NT2/D1 (cell line): ENCODE data around the gene TNRC6C.
"Not testable (repeated sequence)": the region's sequence is repeated elsewhere in the genome, so short reads cannot be mapped to it uniquely, and the experiment has no call there.

Experiments used
- DNase-seq: peaks from one replicate; pipeline ENCODE4 v3.0.0-alpha.2; 2011; ENCODE audit warnings: low read depth, low spot score
- H3K27me3 ChIP-seq: 2 replicates; pipeline ENCODE4 v1.6.0; 2011; ENCODE audit warnings: mild to moderate bottlenecking; ENCODE audit not compliant: insufficient read length, insufficient read depth
- H3K36me3 ChIP-seq: 2 replicates; pipeline ENCODE4 v1.6.1; 2011; ENCODE audit warnings: mild to moderate bottlenecking, low read length, mixed read lengths; ENCODE audit not compliant: insufficient read depth, insufficient read length
- H3K4me1 ChIP-seq: 2 replicates; pipeline ENCODE4 v1.5.1; 2011; ENCODE audit not compliant: insufficient read depth, insufficient read length
- H3K4me3 ChIP-seq: 2 replicates; pipeline ENCODE4 v1.5.1; 2011; ENCODE audit warnings: low read depth; ENCODE audit not compliant: insufficient read length
- H3K9ac ChIP-seq: 2 replicates; pipeline ENCODE4 v1.6.0; 2011; ENCODE audit warnings: low read depth; ENCODE audit not compliant: insufficient read length
- H3K9me3 ChIP-seq: 2 replicates; pipeline ENCODE4 v1.5.1; 2011; ENCODE audit warnings: mild to moderate bottlenecking, low read length; ENCODE audit not compliant: insufficient read depth
- SUZ12 ChIP-seq: IDR thresholded peaks from 2 replicates; pipeline ENCODE4 v1.6.1; 2011; ENCODE audit not compliant: insufficient read length, insufficient read depth; ENCODE audit errors: extremely low read depth
- YY1 ChIP-seq: IDR thresholded peaks from 2 replicates; pipeline ENCODE4 v1.6.1; 2011; ENCODE audit not compliant: insufficient read length, insufficient read depth
- ZNF274 ChIP-seq: IDR thresholded peaks from 2 replicates; pipeline ENCODE4 v1.6.1; 2011; ENCODE audit warnings: mild to moderate bottlenecking, low read depth, low read length

TNRC6C gene

DNA sequence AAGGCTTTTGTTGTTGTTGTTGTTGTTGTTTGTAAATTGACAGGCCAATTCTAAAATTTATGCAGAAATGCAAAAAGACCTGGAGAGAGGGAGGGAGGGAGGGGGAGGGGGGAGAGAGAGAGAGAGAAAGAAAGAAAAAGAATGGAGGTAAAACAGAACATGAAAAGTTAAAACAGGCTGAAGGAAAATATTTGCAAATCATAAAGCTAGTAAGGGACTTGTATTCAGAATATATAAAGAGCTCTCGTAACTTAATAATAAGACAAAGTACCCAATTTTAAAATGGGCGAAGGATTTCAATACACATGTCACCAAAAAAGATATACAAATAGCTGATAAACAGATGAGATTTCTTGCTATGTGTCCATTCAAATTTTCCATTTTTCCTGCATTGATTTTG, 15.4 kb downstream of the TNRC6C start:
- no peaks in the 10 kb centered on the region for H3K4me1 ChIP-seq
- no peaks in the 10 kb centered on the region for H3K36me3 ChIP-seq
- DNase-seq = no peak
- no peak overlapping the region for H3K9ac ChIP-seq
- no peak for TF ChIP-seq YY1
- TF ChIP-seq ZNF274 = no peak
- no peak for TF ChIP-seq SUZ12
- H3K27me3 ChIP-seq = no peaks in the 10 kb centered on the region
- no peaks in the 10 kb centered on the region for H3K9me3 ChIP-seq
- H3K4me3 ChIP-seq = no peak overlapping the region

DNA sequence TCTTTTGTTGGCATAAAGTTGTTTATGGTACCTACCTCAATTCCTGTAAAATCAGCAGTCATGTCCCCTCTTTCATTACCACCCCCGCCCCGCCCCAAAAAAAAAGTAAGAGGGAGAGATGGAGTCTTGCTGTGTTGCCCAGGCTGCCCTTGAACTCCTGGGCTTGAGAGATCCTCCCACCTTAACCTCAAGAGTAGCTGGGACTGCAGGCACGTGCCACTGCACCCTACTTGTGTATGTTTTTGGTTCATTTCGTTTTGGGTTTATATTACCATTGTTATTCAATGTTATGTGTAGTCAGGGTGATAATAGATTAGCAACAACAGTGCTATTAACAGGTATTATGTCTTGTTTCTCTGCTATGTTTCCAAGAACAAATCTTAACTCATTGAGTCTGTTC, 15.9 kb downstream of the TNRC6C start:
- Histone ChIP-seq H3K27me3 (no peaks in the 10 kb centered on the region), H3K4me3 (no peak overlapping the region), H3K9me3 (no peaks in the 10 kb centered on the region), H3K9ac (no peak overlapping the region), H3K36me3 (no peaks in the 10 kb centered on the region), H3K4me1 (no peaks in the 10 kb centered on the region)
- TF ChIP-seq ZNF274 = no peak
- TF ChIP-seq YY1 = no peak
- no peak for TF ChIP-seq SUZ12
- no peak for DNase-seq

GRCh38 chr17:77982430-77982829, 23.9 kb downstream of the TNRC6C start:
- H3K9me3 ChIP-seq = peaks cover 14% of the 10 kb centered on the region; the same call in 1 of the 2 replicates
- not testable (repeated sequence) for H3K9ac ChIP-seq, H3K36me3 ChIP-seq, H3K4me3 ChIP-seq, H3K4me1 ChIP-seq, DNase-seq, H3K27me3 ChIP-seq

DNA sequence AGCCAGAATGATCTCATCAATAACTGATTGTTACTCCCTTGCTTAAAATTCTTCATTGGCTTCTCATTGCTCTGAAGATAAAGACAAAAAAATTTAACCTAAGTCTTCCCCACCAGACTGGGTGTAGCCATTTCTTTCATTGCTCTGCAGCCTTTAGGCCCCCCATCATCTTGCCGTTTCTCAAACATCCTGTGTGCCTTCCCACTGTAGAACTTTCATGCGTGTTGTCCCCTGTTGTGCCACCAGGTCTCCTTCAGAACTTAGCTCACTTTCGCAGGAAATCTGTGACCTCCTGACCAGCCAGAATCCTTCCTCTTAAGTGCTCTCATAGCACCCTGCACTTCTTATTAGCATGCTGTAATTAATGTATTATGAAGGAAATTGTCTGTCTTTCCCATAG, 31.8 kb downstream of the TNRC6C start:
- H3K4me1 ChIP-seq = no peaks in the 10 kb centered on the region
- H3K9me3 ChIP-seq = no peaks in the 10 kb centered on the region
- DNase-seq = no peak
- TF ChIP-seq YY1 (no peak), ZNF274 (no peak), SUZ12 (no peak)
- H3K36me3 ChIP-seq = no peaks in the 10 kb centered on the region
- H3K27me3 ChIP-seq = no peaks in the 10 kb centered on the region
- H3K4me3 ChIP-seq = no peak overlapping the region
- no peak overlapping the region for H3K9ac ChIP-seq

- not testable (repeated sequence) for H3K4me3 ChIP-seq, H3K4me1 ChIP-seq, H3K9ac ChIP-seq, H3K36me3 ChIP-seq, H3K9me3 ChIP-seq, DNase-seq, H3K27me3 ChIP-seq
Measured at GRCh38 chr17:77993735-77994134, 35.2 kb downstream of the TNRC6C start.

DNA sequence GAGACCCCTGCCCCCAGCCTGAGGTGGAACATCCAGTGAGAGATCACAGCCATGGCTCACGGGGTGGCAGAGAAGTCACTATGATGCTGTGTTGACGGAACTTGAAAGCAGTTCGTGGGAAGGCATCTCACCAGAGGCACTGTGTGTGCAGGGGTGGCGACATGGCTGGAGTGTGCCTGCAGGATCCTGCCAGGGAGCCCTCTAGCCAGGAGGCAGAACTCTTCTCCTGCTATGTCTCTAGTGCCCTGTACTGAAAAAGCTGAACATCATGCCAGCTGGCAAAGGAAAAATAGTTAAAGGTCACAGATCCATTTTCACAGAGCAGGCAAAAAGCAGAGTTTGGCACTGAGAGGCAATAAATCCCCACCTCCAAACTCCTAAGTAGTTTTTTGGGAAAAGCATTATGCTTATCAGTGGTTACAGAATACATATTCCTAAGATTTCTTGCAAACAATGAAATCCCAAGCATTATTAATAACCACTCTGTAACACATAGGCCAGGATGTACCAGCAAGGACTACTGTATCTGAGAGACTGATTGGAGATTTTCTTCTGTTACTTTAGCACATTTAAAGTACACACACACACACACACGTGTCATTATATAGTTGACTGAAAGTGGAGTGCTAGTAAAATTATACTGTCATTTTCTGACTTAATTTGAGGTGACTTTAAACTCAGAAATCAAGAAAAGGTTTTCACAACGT, 36.8 kb downstream of the TNRC6C start:
- H3K36me3 ChIP-seq = no peaks in the 10 kb centered on the region
- no peak overlapping the region for H3K4me3 ChIP-seq
- H3K4me1 ChIP-seq = peaks cover 6% of the 10 kb centered on the region
- no peak for TF ChIP-seq ZNF274
- TF ChIP-seq SUZ12 = no peak
- TF ChIP-seq YY1 = no peak
- no peak overlapping the region for H3K9ac ChIP-seq
- H3K27me3 ChIP-seq = no peaks in the 10 kb centered on the region
- H3K9me3 ChIP-seq = no peaks in the 10 kb centered on the region; the same call in 1 of the 2 replicates
- no peak for DNase-seq

DNA sequence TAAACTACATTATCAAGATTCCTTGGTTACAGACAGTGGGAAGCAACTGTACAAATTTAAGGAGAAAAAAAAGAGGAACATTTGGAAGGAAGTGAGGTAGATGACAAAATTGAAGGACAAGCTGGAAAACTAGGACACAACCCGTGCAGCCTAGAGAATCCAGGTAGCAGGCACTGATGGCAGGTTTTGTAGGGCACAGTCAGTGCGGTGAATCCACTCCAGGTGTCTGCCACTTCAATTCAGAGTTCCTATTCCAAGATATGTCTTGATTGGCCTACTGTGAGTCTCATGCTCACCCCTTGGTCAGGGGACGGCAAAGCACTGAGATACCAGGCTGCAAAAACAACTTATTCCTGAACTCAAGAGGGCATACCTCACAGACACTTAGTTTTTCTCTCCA, 37.8 kb downstream of the TNRC6C start:
- peaks cover 6% of the 10 kb centered on the region for H3K4me1 ChIP-seq
- no peak overlapping the region for H3K4me3 ChIP-seq
- no peaks in the 10 kb centered on the region; the same call in 1 of the 2 replicates for H3K9me3 ChIP-seq
- H3K9ac ChIP-seq = no peak overlapping the region
- TF ChIP-seq YY1 = no peak
- TF ChIP-seq SUZ12 = no peak
- no peak for TF ChIP-seq ZNF274
- no peaks in the 10 kb centered on the region for H3K36me3 ChIP-seq
- no peak for DNase-seq
- no peaks in the 10 kb centered on the region for H3K27me3 ChIP-seq
